Heart right ventricle (tissue), 16 donors: ENCODE results near the gene KCP. TPM values are rescaled to one million over a fixed set of nuclear protein-coding genes. Genes with fewer than 3 reads are reported as not detected.
A peak's percentile ranks its signal among the peaks of the same experiment; 100 is the strongest.

Experiments used
- ATAC-seq, 8 donors: fragments of 200-7000 bp; cut with Tn5 transposase; one replicate each; pipeline ENCODE4 v1.9.1; 2020; ENCODE audit warnings: mild to moderate bottlenecking in 8 of 8, moderate library complexity in 8 of 8, moderate number of reproducible peaks in 1 of 8
- DNase-seq, 2 donors: peaks; one replicate each; pipeline ENCODE4 v3.0.0-alpha.2; 2020
- H3K27ac ChIP-seq, 10 donors: fragments of 200-600 bp; sonication (generic) in 2 of 10; one replicate each; pipeline versions ENCODE4 v1.5.0 to v1.8.0; 2020 to 2022; ENCODE audit warnings: mild to moderate bottlenecking in 3 of 10
- H3K27me3 ChIP-seq, 7 donors: fragments of 200-600 bp; one replicate each; pipeline ENCODE4 v1.8.0; 2021 to 2022; ENCODE audit warnings: mild to moderate bottlenecking in 2 of 7
- H3K36me3 ChIP-seq, 9 donors: fragments of 200-600 bp; sonication (generic) in 1 of 9; one replicate each; pipeline versions ENCODE4 v1.5.0 to v1.8.0; 2020 to 2022; ENCODE audit warnings: mild to moderate bottlenecking in 2 of 9
- H3K4me1 ChIP-seq, 9 donors: fragments of 200-600 bp; sonication (generic) in 1 of 9; one replicate each; pipeline versions ENCODE4 v1.5.0 to v1.8.0; 2020 to 2022; ENCODE audit warnings: mild to moderate bottlenecking in 4 of 9
- H3K4me3 ChIP-seq, 10 donors: fragments of 200-600 bp; sonication (generic) in 2 of 10; one replicate each; pipeline versions ENCODE4 v1.5.0 to v1.8.0; 2020 to 2022; ENCODE audit warnings: mild to moderate bottlenecking in 7 of 10, moderate library complexity in 2 of 10
- H3K9me3 ChIP-seq, 11 donors: fragments of 200-600 bp in 10 of 11; sonication (generic) in 2 of 11; one replicate each; pipeline versions ENCODE4 v1.5.0 to v1.8.0; 2013 to 2022; ENCODE audit warnings: mild to moderate bottlenecking in 2 of 11, control low read depth in 1 of 11, moderate library complexity in 1 of 11
- whole genome bisulfite sequencing, 2 donors: extraction: QIAGEN DNeasy Blood & Tissue Kit; methylation state at CpG; one replicate each; pipeline ENCODE4 v1.1.7; 2013; ENCODE audit warnings: inconsistent platforms in 1 of 2; 5-methylcytosine and 5-hydroxymethylcytosine counted together
- intact Hi-C, 10 donors: fragments of 100-400 bp; cut with DNase I; formaldehyde crosslinking; loops; one replicate each; pipeline versions ENCODE4 v1.11.1 to v1.14.2; 2022
- polyA plus RNA-seq, 2 donors: library from polyadenylated mRNA; stranded (reverse); fragments of 200-250 nt; gene quantifications; one replicate each; pipeline ENCODE4 v1.2.3, GENCODE V29; 2013
- total RNA-seq, 10 donors: library from RNA; stranded (reverse); fragmentation: NEBNext Ultra II Directional in 3 of 10; extraction: Animal tissue kit (Norgen Biotek cat#: 25700) in 3 of 10; gene quantifications; one replicate each; pipeline versions ENCODE4 v1.2.1 to v1.2.4, GENCODE V29; 2021 to 2023
- TF ChIP-seq, protein P1 (sequence below), 9 donors: fragments of 200-600 bp; sonication (generic) in 2 of 9; IDR thresholded peaks; one replicate each; pipeline versions ENCODE4 v1.5.0 to v1.8.0; 2021 to 2022; ENCODE audit warnings: antibody characterized with exemption in 9 of 9, mild to moderate bottlenecking in 5 of 9, moderate library complexity in 1 of 9
- donor health status: Arrhythmogenic right ventricular cardiomyopathy.
- donor health status: ischemic (EF 13 %, LVEDD 7.1; RV severe dilation, severe dysfunction).
- donor health status: healthy with polysubstance abuse.
- donor health status: DM: no; HTN: yes; CAD: no.
- donor health status: DM: no; HTN: no; CAD: no.
- donor health status: ischemic (EF 25% LVEDD 6.9; RV normal size, moderate dysfunction).
- donor health status: ischemic (EF 25% LVEDD 5.7; RV mildly dilated, moderate dysfunction).
- donor health status: healthy.
- donor health status: DM: yes; HTN: yes; CAD: no.
- donor health status: Ischemic cardiomyopathy.
- donor health status: ischemic (EF 35%, LVEDD 5.7; RV mildly dilated, moderate dysfunction).
- donor health status: nonischemic (EF 11% LVEDD 7.7; RV severe dilation, severe dysfunction).
- donor health status: DM: yes; HTN: yes; CAD: no.
- donor health status: PGD.
- donor health status: ischemic (EF 29% LVEDD 5.4; RV normal size, mild dysfunction).
- donor health status: nonischemic (EF 23%, LVEDD 6.1; RV moderate dilation, normal function).

KCP gene
- total and polyA plus RNA-seq, 12 donors = 0.09 to 0.44 (median 0.27) TPM

DNA sequence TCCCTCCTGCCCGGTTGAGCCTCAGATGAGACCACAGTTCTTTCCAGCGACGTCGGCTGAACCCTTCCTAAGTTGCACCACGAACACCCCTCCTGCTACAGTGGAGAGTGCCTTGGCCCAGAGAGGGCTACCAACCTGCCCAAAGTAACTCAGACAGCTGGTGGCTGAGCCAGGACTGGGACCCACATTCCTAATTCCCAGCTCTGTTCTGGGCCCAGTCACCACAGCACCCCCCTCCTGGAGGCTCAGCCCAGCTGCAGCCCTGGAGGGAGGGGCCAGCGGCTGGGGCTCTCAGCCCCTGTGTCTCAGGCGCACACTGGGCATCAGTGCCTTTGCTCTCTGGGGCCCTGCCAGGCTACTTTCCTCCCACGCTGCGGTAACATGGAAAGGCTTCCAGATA is 37.3 kb downstream of the KCP start:
- intact Hi-C loops = loop anchor here in 1 of 10 donors (10.0 kb wide), 1 partner anchor 138 kb away; the partner anchor contains the start of gene CALU
- Histone ChIP-seq H3K9me3 (no peaks in the 10 kb centered on the region), H3K36me3 (no peaks in the 10 kb centered on the region), H3K4me1 (peaks cover 0 to 28% (median 15%) of the 10 kb centered on the region in 9 donors), H3K27me3 (peaks cover 0 to 24% (median 0%) of the 10 kb centered on the region in 7 donors), H3K4me3 (no peak overlapping the region), H3K27ac (no peak overlapping the region)
- TF ChIP-seq, protein P1, sequence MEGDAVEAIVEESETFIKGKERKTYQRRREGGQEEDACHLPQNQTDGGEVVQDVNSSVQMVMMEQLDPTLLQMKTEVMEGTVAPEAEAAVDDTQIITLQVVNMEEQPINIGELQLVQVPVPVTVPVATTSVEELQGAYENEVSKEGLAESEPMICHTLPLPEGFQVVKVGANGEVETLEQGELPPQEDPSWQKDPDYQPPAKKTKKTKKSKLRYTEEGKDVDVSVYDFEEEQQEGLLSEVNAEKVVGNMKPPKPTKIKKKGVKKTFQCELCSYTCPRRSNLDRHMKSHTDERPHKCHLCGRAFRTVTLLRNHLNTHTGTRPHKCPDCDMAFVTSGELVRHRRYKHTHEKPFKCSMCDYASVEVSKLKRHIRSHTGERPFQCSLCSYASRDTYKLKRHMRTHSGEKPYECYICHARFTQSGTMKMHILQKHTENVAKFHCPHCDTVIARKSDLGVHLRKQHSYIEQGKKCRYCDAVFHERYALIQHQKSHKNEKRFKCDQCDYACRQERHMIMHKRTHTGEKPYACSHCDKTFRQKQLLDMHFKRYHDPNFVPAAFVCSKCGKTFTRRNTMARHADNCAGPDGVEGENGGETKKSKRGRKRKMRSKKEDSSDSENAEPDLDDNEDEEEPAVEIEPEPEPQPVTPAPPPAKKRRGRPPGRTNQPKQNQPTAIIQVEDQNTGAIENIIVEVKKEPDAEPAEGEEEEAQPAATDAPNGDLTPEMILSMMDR (IDR thresholded peaks at IDR 0.05) = no peak
- WGBS, 2 donors = 77 to 80% methylated on average over 9 of the region's 9 CpGs
- ATAC-seq (no peak), DNase-seq (no peak)

DNA sequence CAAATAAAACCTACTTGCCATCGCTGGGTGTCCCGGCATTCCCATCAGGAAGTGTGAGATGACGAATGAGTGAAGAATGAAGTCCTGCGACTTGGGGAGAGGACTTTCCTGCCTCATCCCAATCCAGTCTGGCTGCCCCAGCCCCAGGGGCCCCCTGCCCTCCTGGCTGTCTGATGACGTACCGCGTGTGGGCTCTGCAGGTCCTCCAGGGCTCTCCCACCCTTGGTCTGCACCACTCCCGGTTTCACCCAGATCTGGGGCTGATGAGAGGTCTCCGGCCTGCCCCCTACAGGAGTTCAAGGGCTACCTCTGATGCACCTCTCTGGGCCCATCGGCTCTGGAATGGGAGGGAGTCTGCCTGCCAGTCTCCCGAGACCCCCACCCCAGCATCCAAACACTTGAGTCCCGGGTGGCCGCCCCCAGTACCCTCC is 38.1 kb downstream of the KCP start:
- Histone ChIP-seq H3K36me3 (no peaks in the 10 kb centered on the region), H3K9me3 (no peaks in the 10 kb centered on the region), H3K27ac (no peak overlapping the region), H3K27me3 (peaks cover 0 to 24% (median 0%) of the 10 kb centered on the region in 7 donors), H3K4me1 (peaks cover 0 to 29% (median 16%) of the 10 kb centered on the region in 9 donors), H3K4me3 (no peak overlapping the region)
- intact Hi-C loops = loop anchor here in 1 of 10 donors (10.0 kb wide), 1 partner anchor 138 kb away; the partner anchor contains the start of gene CALU
- no peak for ATAC-seq
- DNase-seq = no peak
- TF ChIP-seq, protein P1 (IDR thresholded peaks at IDR 0.05) = no peak
- WGBS, 2 donors = 63 to 65% methylated on average over 13 of the region's 13 CpGs

DNA sequence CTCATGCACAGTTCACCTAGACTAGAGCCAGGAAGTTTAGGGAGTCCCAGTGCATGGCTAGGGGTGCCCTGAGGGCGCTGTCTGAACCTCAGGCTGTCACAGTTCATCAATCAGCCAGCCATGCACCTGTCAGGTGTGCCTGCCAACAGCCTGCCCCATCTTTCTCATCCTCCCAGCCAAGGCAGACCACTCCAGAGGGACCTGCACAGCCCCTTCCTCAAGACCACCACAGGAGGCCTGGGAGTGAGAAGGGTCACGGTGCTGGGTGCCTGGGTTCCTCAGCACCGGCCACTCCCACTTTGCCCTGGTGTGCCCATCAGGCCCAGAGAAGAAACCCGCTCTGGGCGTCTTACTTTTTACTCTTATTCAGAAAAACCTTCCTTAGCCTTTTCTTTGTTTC is 39.5 kb downstream of the KCP start:
- intact Hi-C loops = loop anchor here in 1 of 10 donors (10.0 kb wide), 1 partner anchor 136 kb away; the partner anchor contains the start of gene CALU
- no peaks in the 10 kb centered on the region for H3K9me3 ChIP-seq
- no peak overlapping the region for H3K27ac ChIP-seq
- peaks cover 0 to 29% (median 16%) of the 10 kb centered on the region in 9 donors for H3K4me1 ChIP-seq
- TF ChIP-seq, protein P1 (IDR thresholded peaks at IDR 0.05) = no peak
- WGBS, 2 donors = 97% methylated on average over 5 of the region's 5 CpGs
- ATAC-seq (no peak), DNase-seq (no peak)
- H3K36me3 ChIP-seq = peaks cover 0 to 9% (median 0%) of the 10 kb centered on the region in 9 donors
- peaks cover 0 to 24% (median 0%) of the 10 kb centered on the region in 7 donors for H3K27me3 ChIP-seq
- no peak overlapping the region for H3K4me3 ChIP-seq

DNA sequence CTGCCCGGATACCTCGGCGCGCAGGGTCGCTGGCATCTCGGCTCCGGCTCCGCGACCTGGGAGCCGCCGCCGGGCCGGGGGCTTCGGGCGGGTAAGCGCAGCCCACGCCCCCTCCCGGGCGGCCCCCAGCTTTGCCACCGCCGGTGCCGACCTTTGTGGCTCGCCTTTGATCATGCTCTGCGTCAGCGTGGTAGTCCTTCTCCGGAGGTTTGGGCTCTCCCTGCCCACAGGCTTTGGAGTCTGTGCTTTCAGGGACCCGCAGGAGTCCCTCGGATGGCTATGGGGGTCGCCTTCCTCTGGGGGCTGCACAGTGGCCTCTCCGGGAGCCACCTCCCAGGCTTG is 40.6 kb downstream of the KCP start:
- H3K27ac ChIP-seq = peak overlapping the region in 4 of 10 donors; percentile 12 to 49 (median 32)
- H3K27me3 ChIP-seq = peaks cover 0 to 24% (median 0%) of the 10 kb centered on the region in 7 donors
- H3K36me3 ChIP-seq = peaks cover 0 to 20% (median 8%) of the 10 kb centered on the region in 9 donors
- DNase-seq (no peak), ATAC-seq (no peak)
- H3K4me1 ChIP-seq = peaks cover 0 to 29% (median 16%) of the 10 kb centered on the region in 9 donors
- 10 to 11% methylated on average over 30 of the region's 30 CpGs for WGBS, 2 donors
- no peaks in the 10 kb centered on the region for H3K9me3 ChIP-seq
- intact Hi-C loops = loop anchor here in 4 of 10 donors (10.0 kb wide), 2 partner anchors 75 to 135 kb away; partner anchors contain the start of genes CALU (in 4 of the 4) and CCDC136 (in 1 of the 4)
- TF ChIP-seq, protein P1 (IDR thresholded peaks at IDR 0.05) = no peak
- peak overlapping the region; percentile 47 to 83 (median 63) for H3K4me3 ChIP-seq
